BE2C (cell line): ENCODE data around the gene HOOK2.

Source experiments
- DNase-seq: peaks from one replicate; pipeline ENCODE4 v3.0.0-alpha.2; 2020
- H3K27me3 ChIP-seq: fragments of 250-450 bp; sonication (Bioruptor Pico); 2 replicates; pipeline ENCODE4 v1.5.1; 2020; ENCODE audit warnings: mild to moderate bottlenecking
- H3K36me3 ChIP-seq: fragments of 250-450 bp; sonication (Bioruptor Pico); 2 replicates; pipeline ENCODE4 v1.5.1; 2020; ENCODE audit warnings: mild to moderate bottlenecking
- H3K4me1 ChIP-seq: fragments of 250-450 bp; sonication (Bioruptor Pico); 2 replicates; pipeline ENCODE4 v1.5.1; 2020
- H3K4me3 ChIP-seq: 2 replicates; pipeline ENCODE4 v1.5.1; 2011; ENCODE audit warnings: low read depth, low read length
- H3K9me3 ChIP-seq: fragments of 250-450 bp; sonication (Bioruptor Pico); 2 replicates; pipeline ENCODE4 v1.5.1; 2020
- CTCF ChIP-seq: IDR thresholded peaks from 2 replicates; pipeline ENCODE4 v1.5.1; 2012; ENCODE audit warnings: mild to moderate bottlenecking, low read depth, low read length

Gene HOOK2

DNA sequence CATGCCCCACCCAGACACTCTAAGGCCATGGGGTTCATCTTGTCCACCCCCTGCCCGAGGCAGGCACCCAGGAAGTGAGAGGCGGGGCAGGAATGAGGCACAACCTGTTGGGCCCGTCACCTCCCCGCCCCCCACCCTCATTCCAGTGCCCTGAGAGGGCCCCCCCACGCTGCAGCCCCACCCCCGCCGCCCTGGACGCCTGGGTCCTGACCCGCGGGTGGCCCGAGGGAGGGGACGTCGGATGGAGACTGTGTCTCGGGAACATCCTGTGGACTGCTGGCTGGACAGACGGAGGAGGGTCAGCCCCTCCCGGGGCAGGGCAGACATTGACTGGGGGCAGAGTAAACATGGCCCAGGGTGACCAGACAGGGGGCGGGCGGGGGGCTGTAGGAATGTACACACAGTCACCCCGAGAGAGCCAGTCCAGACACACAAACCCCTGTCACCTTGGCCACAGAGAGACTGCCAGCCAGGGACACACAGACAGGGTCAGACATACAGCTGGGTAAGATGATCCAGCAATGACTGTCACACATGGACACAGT lies 8.6 kb upstream of the HOOK2 start:
- H3K4me1 ChIP-seq = peaks cover 49% of the 10 kb centered on the region
- no peaks in the 10 kb centered on the region for H3K27me3 ChIP-seq
- no peak for TF ChIP-seq CTCF
- no peak for DNase-seq
- H3K4me3 ChIP-seq = no peak overlapping the region
- no peaks in the 10 kb centered on the region for H3K36me3 ChIP-seq
- H3K9me3 ChIP-seq = no peaks in the 10 kb centered on the region

- peak overlapping the region; percentile 59 for H3K4me3 ChIP-seq
- DNase-seq = no peak
- H3K36me3 ChIP-seq = no peaks in the 10 kb centered on the region
- TF ChIP-seq CTCF = no peak
- no peaks in the 10 kb centered on the region for H3K9me3 ChIP-seq
- peaks cover 49% of the 10 kb centered on the region for H3K4me1 ChIP-seq
- H3K27me3 ChIP-seq = no peaks in the 10 kb centered on the region
These were observed 8.0 kb upstream of the HOOK2 start for GRCh38 chr19:12783291-12783848.

DNA sequence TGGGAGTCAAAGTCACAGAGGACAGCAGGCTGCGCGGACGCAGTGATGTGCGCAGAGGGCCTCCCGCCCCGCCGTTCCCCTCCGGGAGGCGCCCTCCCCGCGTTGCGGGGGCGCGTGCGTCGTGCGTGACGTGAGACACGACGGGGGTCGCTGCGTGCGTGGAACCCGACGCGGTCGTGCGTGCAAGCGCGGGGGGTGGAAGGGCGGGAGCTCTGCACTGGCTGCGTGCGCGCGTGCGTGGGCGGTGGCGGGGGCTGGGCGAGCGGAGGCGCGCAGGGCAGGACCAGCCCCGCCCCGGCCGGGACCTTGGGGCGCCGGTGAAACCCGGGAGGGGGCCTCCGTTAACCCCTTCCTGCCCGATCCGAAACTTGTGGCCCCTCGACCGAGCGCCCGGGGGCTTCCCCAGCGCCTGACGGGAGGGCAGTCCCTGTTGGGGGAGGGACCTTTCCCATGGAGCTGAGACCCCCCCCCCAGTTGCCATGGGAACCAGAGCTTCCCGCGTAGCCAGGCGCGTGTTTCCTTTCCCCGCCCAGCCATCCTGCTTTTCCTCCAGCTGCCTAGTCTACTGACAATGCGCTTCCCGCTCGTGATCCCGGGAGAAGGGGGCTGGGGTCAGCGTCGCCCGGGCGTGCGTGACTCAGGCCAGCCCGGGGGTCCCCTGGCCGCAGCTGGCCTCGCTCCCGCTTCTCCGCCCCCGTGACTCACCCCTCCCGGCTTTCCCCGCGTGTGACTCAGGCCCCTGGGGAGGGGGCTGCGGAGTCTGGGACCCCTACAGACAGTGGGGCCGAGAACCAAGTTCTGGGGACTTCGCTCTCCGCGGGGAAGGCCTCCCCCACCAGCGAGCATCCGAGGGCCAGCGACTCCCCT lies 7.3 kb upstream of the HOOK2 start:
- Histone ChIP-seq H3K27me3 (no peaks in the 10 kb centered on the region), H3K4me3 (peak overlapping the region; percentile 59), H3K9me3 (no peaks in the 10 kb centered on the region), H3K4me1 (peaks cover 42% of the 10 kb centered on the region), H3K36me3 (no peaks in the 10 kb centered on the region)
- 0 out of 2 replicates have a peak, but pooled peaks have one; percentile 8 for TF ChIP-seq CTCF
- peak; percentile 91 for DNase-seq

DNA sequence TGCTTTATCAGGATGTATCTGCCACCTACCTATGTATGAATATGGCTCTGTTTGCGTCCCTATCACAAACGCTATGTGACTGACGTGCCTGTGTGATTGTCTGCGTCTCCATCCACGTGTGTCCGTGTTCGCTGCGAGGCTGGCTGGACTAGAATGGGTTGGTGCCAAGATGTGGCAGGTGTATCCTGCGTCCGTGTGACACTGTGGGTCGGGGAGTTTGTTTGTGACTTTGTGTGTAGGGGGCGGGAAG lies 6.7 kb upstream of the HOOK2 start:
- no peak for DNase-seq
- no peak for TF ChIP-seq CTCF
- peak overlapping the region; percentile 59 for H3K4me3 ChIP-seq
- H3K9me3 ChIP-seq = no peaks in the 10 kb centered on the region
- H3K4me1 ChIP-seq = peaks cover 42% of the 10 kb centered on the region
- no peaks in the 10 kb centered on the region for H3K27me3 ChIP-seq
- no peaks in the 10 kb centered on the region for H3K36me3 ChIP-seq

DNA sequence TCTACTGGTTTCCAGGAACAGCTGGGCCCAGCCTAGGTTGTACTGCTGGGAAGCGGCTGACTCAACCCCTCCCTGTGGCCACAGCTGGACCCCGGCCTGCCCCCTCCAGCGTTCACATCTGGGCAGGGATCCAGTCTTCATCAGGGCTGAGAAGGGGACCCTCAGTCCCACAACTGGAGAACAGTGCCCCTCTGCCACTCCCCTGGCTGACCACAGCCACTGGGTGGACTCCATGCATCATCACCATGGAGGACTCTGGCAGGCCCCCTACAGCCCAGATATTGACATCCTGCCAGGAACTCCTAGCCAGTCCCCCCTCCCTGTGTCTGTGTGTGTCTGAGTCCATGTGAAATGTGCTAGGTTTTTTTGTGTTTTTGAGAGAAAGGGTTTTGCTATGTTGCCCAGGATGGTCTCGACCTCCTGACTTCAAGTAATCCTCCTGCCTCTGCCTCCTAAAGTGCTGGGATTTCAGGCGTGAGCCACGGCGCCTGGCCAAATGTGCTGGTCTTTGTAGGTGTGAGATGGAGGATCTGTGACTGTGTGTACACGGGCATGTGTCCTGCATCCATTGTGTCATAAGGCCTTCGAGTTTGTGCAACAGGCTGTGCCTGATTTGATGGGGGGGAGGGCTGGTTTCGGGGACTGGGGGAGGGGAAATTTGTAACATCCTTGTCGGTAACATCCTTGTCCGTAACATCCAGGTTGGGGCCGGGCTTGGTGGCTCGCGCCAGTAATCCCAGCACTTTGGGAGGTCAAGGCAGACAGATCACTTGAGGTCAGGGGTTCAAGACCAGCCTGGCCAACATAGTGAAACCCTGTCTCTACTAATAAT lies 4.0 kb upstream of the HOOK2 start:
- no peaks in the 10 kb centered on the region for H3K36me3 ChIP-seq
- H3K9me3 ChIP-seq = no peaks in the 10 kb centered on the region
- peak overlapping the region; percentile 65 for H3K4me3 ChIP-seq
- peaks cover 25% of the 10 kb centered on the region for H3K4me1 ChIP-seq
- peak; percentile 78 for DNase-seq
- no peaks in the 10 kb centered on the region for H3K27me3 ChIP-seq
- peak; percentile 25; the same call in 1 of the 2 replicates for TF ChIP-seq CTCF

- TF ChIP-seq CTCF = no peak
- Histone ChIP-seq H3K4me1 (peaks cover 20% of the 10 kb centered on the region), H3K4me3 (peak overlapping the region; percentile 65), H3K9me3 (no peaks in the 10 kb centered on the region), H3K27me3 (no peaks in the 10 kb centered on the region), H3K36me3 (no peaks in the 10 kb centered on the region)
- DNase-seq = no peak
These were observed 3.5 kb upstream of the HOOK2 start for GRCh38 chr19:12778905-12779161.
